ENCODE data around the gene RMP24.

DNA sequence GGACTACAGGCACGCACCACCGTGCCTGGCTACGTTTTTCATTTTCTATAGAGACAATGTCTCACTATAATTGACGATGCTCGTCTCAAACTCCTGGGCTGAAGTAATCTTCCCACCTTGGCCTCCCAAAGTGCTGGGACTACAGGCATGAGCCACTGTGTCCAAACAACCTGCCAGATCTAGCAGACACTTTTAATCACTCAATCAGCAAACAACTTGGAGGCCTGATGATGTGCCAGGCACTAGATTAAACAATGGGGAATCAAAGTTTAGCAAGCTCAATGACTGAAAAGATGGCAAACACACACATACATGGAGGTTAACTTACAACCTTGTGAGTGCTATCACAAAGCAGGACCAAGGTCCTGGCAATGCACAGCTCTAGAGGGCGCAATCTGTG, 29.8 kb upstream of the RMP24 start:
- TF ChIP-seq, protein P1, sequence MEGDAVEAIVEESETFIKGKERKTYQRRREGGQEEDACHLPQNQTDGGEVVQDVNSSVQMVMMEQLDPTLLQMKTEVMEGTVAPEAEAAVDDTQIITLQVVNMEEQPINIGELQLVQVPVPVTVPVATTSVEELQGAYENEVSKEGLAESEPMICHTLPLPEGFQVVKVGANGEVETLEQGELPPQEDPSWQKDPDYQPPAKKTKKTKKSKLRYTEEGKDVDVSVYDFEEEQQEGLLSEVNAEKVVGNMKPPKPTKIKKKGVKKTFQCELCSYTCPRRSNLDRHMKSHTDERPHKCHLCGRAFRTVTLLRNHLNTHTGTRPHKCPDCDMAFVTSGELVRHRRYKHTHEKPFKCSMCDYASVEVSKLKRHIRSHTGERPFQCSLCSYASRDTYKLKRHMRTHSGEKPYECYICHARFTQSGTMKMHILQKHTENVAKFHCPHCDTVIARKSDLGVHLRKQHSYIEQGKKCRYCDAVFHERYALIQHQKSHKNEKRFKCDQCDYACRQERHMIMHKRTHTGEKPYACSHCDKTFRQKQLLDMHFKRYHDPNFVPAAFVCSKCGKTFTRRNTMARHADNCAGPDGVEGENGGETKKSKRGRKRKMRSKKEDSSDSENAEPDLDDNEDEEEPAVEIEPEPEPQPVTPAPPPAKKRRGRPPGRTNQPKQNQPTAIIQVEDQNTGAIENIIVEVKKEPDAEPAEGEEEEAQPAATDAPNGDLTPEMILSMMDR (IDR thresholded peaks at IDR 0.05) = no peak
- no peak for TF ChIP-seq MYBL2 (CRISPR knock-in tag; IDR thresholded peaks at IDR 0.05)
- TF ChIP-seq SMAD3 (CRISPR knock-in tag; IDR thresholded peaks at IDR 0.05; ENCODE audit: borderline replicate concordance) = no peak
- no peak for TF ChIP-seq ESRRA (CRISPR knock-in tag; IDR thresholded peaks at IDR 0.05; ENCODE audit: borderline replicate concordance)
- TF ChIP-seq KAT7 (CRISPR knock-in tag; IDR thresholded peaks at IDR 0.05; ENCODE audit: borderline replicate concordance) = no peak
- TF ChIP-seq JUN (CRISPR knock-in tag; IDR thresholded peaks at IDR 0.05) = no peak
- no peak for TF ChIP-seq ZBTB21 (CRISPR knock-in tag; IDR thresholded peaks at IDR 0.05; ENCODE audit: borderline replicate concordance)
- TF ChIP-seq, protein P2, sequence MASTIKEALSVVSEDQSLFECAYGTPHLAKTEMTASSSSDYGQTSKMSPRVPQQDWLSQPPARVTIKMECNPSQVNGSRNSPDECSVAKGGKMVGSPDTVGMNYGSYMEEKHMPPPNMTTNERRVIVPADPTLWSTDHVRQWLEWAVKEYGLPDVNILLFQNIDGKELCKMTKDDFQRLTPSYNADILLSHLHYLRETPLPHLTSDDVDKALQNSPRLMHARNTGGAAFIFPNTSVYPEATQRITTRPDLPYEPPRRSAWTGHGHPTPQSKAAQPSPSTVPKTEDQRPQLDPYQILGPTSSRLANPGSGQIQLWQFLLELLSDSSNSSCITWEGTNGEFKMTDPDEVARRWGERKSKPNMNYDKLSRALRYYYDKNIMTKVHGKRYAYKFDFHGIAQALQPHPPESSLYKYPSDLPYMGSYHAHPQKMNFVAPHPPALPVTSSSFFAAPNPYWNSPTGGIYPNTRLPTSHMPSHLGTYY (CRISPR knock-in tag; IDR thresholded peaks at IDR 0.05) = no peak

Data from WTC11 (cell line).